ENCODE data around the gene C15orf40.

The C15orf40 gene

DNA sequence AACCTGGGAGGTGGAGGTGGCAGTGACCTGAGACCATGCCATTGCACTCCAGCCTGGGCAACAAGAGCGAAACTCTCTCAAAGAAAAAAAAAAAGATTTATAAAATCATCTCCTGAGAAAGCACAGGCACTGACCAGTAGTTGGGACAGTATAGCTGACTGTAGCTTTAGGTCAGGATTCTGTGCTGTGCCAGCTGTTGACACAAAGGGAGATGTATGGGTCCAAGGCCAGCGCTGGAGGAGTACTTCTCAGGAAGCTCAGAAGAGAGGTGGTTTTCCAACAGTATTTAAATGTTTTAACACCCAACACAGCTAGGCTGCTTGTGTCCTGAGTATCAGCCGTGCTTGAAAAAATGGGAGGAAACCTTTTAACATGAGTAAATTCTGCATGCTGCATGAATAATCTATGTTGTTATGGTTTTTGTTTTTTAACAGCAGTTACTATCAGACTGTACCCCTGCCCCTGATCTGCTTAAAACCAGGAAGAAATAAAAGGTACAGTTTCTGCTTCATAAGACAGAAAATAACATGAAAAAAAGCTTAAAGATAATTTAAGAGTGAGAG lies 18.9 kb downstream of the C15orf40 start:
- FAIRE-seq = no peak

DNA sequence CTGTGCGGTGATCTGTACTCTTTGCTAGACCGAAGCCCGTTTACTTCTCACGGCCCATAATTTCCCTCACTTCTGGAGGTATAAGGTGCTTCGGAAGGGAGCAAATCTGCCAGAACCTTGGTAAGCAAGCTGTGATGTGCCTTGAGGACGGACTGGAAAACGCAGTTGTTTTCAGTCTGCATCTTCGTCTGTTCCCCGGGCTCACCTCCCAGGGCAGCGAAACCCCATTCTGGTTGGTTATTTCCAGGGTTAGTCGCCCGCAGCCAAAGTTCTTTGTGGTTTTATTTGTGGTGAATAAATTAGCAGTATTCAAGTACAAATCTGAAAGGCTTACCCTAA lies 25.0 kb downstream of the C15orf40 start:
- FAIRE-seq = no peak

DNA sequence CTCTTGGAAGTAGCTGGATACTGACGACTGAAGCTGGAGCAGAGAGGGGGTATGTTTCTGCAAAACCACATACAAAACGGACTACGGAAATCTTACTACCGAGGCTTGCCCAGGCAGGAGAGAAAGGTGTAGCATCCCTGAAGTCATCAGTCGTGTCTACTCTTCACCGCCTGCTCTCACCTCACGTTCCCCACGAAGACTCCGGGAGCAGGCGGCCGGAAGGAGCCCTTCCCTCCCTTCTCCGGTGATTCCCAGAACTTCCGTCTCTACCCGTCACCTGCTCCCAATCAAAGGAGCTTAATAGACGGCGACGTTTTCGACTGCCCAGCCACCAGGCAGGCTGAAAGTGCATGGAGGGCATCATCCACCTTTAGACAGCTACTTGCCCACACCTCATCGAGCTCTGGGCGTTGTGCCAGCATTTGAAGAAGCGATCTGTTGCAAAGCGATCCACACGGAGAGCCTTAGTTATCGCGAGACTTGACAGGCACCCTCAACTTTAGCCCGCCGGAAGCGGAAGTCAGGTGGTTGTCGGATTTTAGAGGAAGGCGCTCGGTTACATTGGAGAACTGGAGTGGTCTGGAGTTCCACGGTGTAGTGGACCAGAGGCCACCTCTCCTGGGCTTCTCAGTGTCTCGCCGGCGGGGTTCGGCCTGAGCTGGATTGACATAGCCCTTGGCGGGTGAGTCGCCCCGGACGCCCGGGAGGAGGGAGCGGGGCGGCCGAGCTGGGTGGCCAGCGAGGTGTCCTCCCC lies 25.6 kb downstream of the C15orf40 start, which contains the start of gene RAMAC:
RAMAC (plus strand) TSS at position 523 of the 754 bp plus-strand sequence. CDS start 2,809 bp downstream, outside the sequence.
- no peak for FAIRE-seq

DNA sequence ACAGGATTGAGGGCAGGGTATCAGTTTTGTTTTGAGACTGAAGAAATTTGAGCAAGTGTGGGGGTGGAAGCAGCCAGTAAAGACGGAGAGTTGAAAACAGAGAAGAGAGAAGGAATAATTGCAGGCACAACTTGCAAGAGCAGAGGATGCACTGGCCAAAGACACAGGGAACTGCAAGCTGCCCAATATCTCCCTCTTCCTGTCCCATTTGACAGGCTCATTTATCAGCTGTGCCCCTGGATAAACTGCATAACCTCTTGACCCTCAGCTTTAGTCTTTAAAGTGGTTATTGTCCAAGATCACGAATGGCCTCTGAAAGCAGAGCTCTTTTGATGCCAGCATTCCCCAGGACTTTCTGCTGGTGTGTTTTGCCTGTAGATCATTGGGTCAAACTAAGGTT lies 30.5 kb downstream of the C15orf40 start:
- no peak for FAIRE-seq

DNA sequence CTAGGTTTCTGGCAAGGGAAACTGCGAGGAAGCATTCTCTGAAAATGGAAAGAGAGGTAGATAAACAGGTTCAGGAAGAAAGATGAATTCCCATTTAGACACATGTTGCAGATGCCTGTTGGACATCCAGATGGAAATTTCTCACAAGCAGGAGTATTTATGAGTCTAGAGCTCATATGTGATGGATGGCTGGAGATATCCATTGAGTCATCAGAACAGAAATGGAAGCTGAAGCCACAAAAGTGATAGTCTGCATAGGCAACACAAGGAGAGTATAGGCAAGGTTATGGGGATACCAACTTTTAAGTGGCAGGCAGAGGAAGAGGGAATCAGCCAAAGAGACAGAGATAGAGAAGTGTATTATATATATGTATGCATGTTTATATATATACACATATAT lies 31.7 kb downstream of the C15orf40 start:
- FAIRE-seq = no peak

DNA sequence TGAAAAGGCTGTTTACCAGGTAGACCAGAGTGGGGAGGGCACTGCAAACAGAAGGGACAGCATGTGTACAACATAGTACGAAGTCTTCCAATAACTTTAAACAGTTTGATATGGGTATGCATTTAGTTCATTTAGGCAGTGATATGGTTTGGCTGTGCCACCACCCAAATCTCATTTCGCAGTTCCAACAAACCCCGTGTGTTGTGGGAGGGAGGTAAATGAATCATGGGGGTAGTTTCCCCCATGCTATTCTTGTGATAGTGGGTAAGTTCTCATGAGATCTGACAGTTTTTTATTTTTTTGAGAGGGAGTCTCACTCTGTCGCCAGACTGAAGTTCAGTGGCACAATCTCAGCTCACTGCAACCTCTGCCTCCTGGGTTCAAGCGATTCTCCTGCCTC lies 33.0 kb downstream of the C15orf40 start:
- FAIRE-seq = no peak

DNA sequence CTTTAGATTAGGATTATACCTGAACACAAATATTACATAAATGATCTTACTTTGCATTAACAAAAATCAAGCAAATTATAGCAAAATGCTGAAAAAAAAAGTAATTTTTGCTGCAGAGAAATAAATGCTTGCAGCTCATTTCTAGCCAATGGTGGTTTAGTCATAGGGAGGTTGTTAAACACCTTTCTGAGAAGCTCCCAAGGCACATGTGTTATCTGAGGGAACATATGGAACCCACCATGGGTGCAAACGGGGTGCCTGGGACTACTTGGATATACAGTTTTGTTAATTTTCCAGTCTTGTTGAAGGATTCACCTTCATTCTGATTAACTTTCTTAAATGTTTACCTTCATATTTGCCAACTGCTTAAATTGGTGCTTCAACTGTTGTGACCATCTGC lies 34.4 kb downstream of the C15orf40 start:
- FAIRE-seq = no peak

DNA sequence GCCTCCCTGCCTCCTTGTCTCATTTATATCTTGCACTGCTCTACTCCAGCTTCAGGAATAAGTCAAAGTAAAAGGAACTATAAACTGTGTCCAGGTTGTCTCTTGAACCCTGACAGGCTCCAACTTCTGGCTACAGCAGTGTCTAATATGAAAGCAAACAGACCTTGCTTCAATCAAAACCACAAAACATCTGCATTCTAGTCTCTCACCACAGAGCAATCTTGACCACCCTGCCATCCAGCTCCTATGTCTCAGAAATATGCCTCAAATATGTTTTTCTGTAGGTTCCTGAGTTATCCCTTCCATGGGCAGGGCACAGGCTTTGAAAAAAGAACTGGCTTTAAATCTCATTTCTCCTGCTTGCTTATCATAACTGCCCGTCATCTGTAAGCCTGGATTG lies 38.4 kb downstream of the C15orf40 start:
- FAIRE-seq = no peak

DNA sequence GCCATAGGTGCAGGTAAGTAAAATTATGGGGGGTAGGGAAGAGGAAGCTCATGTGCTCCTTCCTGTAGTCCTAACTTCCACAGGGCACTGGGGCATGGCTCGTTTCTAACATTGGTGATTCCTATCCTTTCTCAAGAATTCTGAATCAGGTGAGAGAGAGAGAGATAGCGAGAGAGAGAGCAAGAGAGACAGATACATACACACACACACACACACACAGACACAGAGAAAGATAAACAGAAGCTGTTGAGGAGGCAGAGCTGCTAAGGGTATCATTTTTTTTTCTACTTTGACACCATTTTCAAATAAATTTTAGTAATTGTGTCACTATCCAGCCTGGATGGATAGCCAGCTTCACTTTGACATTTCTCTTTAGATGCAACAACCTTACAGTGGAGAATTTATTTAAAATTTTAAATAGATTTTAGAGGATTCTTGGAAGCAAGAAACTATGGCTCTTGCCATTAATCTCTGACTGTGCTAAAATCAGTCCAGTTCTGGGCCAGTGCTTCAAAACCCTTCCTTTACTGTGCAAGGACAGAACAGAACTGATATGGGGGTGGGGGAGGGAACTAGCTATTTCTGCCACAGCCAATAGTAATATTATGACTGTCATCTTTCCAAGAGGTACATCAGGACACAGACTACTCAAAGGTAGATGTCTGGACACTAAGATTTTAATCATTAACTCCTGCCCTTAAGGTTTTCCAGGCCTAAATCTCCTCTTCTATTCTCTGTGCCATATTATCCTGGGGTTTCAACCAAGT lies 40.0 kb downstream of the C15orf40 start:
- no peak for FAIRE-seq

DNA sequence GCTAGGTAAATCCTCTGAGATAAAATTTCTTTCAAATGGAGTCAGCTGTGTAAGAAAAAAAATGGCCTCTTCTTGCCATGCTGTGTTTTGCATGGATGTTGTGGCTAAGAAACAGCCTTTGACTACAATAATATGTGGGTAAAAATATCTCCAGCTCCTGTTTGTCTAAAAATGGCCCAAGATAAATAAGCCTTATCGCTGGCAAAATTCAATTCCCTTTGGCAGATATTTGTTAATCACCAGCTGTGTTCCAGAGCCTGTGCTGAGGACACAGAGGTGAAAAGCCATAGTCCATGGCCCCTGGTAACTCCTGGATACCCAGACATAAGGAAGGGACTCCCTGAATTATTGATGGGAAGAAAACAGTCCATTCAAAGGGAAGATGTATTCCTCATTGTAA lies 40.7 kb downstream of the C15orf40 start:
- no peak for FAIRE-seq

DNA sequence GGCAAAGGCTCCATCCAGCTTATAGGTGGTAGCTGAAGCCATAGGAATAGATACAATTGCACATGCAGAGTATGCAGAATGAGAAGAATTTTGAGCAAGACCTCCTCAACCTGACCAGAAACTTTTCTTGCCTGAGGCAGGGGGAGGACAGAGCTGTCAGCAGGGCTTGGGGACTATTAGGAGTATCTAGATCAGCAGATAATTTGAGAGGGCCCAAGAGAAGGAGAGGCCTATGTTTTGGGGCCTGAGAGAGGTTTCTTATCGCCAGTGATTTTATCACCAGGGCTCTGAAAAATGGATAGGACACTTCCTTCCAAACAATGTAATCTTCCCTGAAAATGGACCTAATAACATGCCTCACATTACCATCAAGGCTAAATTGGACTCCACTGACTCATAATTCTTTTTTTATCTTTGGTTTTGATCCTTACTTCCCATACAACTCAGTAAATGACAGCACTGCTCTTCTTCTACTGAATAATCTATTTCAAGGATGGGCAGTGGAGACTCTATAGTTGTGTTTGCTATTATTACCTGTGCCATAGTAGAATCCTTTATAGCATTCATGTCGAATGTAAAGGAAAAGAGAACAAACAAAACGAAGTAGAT lies 41.3 kb downstream of the C15orf40 start:
- no peak for FAIRE-seq

DNA sequence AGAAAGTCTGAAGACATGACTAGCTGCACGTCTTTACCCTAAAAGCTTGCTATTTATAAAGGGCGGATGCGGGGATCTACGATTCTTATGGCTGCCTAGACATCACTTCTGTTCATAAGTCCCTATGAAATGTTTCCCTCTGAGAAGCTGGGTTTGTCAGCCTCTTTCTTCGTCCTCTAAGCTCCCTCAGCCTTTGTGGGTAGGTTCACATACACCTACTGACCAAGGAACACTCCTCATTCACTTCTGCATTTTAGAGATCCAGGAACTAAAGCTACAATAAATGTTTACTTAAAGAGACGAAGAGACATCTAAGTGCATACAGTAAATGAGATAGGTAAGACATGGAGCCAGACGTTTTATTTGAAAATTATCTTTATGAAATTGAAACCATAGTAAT lies 42.1 kb downstream of the C15orf40 start:
- no peak for FAIRE-seq

DNA sequence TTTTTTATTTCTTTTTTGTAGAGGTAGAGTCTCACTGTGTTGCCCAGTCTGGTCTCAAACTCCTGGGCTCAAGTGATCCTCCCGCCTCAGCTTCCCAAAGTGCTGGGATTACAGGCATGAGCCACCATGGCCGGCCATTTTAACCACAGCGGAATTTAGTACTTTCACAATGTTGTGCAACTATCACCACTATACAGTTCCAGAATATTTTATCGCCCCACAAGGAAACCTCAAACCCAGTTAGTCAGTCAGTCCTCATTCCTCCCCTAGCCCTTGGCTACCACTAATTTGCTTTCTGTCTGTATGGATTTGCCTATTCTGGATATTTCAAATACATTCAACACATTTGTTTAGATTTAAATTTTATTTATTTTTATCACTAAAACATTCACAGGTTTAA lies 43.4 kb downstream of the C15orf40 start:
- FAIRE-seq = no peak

DNA sequence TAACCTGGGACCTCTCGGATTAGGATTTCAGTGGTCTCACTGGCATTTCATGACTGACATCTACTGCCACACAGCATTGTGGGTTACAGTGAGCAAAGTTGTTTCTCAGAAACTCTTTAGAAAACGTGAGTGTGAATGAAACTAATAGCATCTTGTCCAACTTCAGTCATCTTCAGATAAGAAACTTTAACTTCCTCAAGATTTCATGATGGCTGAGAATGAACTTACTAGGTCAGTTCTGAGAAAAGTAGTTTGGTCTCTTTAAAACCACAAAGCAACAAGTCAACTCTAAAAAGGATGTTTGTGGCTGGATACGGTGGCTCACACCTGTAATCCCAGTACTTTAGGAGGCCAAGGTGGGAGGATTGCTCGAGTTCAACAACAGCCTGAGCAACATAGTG lies 44.8 kb downstream of the C15orf40 start:
- no peak for FAIRE-seq

DNA sequence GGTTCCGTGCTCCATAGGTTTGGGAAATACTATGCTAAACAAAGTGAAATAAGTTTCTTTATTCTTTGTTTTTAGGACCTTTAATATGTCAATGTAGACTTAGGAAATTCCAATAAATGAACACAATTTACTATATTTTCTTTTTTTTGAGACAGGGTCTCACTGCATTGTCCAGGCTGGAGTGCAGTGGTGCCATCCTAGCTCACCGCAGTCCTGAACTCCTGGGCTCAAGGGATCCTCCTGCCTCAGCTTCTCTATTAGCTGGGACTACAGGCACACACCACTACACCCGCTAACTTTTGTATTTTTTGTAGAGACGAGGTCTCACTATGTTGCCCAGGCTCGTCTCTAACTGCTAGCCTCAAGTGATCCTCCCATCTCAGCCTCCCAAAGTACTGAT lies 46.5 kb downstream of the C15orf40 start:
- FAIRE-seq = no peak

DNA sequence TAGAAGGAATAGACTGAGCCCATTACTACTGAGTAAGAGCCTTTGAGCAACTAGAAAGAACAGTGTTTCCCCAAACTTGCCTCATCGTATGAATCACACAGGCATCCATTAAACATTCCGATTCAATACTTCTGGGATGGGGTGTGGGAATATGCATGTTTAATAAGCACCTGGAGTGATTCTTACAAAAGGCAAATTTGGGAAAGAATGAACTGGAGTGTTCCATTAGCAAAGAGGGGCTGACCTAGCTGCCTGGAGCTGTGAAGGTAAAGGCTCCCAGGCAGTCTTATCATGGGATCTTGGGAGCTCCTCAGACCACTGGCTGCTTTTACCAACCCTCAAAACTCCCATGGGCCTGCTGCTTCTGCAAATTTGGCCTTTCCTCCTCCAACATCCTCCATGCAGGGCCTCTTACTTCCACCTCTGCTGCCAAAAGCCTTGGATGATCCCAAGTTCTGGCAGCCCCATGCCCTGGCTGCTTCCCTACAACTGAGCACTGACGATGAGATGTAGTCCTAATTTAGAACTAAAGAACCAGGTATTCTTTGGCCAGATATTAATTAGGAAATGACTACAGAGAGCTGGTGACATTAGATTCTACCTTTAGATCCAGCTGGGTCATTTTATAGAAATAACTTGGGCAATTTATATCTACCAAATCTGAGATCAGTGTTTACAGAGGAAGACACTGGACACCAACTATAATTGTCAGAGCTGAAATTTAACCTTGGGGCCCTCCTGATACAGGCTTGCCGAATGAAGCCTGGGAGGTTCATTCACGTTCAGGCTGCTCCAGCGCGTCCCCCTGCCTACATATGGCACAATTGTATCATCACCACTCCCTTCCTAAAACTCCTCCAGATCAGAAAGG lies 47.7 kb downstream of the C15orf40 start:
- no peak for FAIRE-seq

DNA sequence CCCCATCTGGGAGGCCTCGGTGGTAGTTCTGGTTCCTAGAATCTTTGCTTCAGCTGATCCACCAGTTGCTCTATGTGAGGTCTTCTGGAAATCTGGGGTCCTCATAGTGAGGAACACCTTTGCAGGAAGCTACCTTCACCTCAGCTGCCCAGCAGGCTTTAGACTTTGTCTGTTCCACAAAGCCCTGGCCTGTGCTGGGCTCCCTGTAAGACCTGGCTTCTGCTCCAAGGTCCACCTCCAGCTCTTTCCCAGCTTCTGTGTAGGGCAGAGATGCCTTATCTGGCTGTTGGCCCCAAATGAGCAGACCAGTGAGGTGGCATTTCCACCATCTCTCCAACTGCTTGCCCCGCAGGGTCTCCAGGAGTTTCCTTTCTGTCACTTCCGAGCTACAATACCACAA lies 50.7 kb downstream of the C15orf40 start:
- no peak for FAIRE-seq

DNA sequence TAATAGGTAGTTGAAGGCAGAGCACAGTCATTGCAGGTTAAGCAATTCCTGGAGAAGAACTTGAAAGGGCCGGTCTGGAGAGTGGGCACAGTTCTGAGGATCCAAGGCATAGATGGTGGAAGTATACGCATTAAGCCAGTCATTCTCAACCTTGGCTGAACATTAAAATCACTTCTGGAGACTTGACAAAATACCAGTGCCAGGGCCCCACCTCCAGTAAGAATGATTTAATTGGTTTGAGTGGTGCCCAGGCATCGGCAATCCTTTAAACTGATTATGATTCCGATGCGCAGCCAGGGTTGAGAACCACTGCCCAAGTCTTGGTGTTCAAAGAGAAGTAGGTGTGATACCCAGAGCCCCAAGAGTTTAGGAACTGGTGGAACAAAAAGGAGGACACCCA lies 52.0 kb downstream of the C15orf40 start:
- no peak for FAIRE-seq

DNA sequence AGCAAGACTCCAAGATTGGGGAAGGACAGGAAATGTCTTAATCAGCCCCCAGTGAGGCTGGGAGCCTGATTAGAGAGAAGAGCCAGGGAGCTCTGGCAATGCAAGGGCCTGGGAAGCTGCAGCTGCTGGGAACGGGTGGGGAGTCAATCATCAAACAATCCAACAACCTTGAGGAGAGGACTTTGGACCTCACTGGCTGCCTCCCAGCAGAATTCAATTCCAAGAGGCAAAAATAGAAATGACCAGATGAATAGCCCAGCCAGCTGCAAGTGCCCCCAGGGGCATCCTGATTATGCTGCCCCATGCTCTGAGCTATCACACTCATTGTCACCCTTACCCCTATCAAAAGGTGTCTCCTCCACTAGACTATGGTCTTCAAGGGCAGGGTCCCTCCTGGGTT lies 52.8 kb downstream of the C15orf40 start:
- FAIRE-seq = no peak

DNA sequence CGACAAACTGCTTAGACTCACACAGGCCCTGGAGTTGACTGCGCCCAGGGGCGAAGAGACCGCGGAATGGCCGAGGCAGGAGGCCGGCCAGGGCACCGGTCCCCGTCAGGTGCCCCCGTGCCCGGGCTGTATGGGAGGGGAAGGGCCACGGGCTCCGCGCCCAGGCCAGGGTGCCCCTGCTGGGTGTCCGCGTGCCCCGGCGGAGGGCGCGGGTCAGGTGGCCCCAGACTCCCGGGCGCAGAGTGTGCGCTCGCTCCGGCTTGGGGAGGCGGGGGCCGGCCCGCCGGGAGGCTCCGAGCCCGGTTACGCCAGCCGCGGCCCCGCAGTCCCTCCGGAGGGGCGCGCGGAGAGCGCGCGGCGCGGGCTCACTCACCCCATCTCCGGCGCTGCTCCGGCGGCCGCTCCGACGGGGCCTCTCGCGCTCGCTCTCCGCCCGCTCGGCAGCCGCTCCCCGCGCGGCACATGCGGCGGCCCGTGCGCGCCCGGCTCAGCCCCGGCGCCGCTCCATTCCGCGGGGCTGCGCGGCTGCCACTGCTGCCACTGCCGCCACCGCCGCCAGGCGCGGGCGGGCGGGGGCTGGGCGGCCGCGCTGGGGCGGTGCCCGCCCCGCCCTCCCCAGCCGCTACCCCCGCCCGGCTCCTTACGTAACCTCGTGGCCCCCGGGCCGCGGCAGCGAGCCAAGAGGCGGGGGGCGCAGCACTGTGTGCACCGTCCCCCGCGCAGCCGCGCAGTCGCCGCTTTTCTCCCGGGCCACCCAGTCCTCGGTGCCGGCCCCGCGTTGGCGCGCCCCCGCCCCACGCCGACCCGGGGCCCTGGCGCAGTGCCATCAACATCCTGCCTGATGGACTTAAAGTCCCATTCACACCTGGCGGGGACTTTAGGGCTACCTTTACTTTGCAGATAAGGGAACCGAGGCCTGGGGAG lies 59.0 kb downstream of the C15orf40 start, which contains the start of gene HOMER2:
HOMER2 (minus strand) TSS at position 563 of the 924 bp plus-strand sequence; CDS start at position 378, 185 bp downstream.
- no peak for FAIRE-seq

DNA sequence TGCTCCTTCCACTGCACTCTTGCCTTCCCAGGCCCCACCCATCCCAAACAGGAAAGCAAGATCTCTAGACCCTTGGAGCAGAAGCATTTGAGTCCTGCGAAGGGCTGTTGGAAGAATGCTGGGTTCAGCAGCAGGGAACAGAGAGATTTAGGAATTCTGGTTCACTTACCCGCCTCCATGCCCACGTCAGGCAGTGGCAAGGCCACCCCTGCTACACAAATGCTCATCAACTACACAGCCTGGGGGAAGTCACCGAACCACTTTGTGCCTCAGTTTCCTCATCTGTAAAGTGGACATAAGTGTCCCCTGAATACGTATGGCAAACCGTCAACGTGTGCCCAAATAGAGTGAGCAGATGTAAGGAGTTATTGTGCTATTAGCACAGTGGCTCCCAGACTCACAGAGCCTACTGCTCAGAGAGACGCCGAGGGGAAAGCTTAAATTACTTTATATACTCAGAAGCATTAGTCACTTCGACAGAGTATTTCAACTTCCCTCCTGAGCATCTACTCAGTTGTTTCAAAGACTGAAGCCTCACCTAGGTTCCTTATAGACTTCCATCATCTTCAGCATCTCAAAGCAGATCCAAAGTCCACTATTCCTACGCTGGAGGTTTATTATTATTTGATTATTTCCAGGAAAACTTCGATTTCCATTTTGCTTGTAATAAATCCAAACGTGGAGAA lies 59.8 kb downstream of the C15orf40 start:
- no peak for FAIRE-seq

All from TTC549 (cell line).